Sigmoid colon (tissue), 4 donors: ENCODE results near the gene ABCA2.

Source experiments
- POLR2AphosphoS5 ChIP-seq, 4 donors: sonication (generic); formaldehyde crosslinking; IDR thresholded peaks; one replicate each; pipeline ENCODE4 v1.6.1; 2017; ENCODE audit warnings: antibody characterized with exemption in 4 of 4
- TF ChIP-seq, protein P1 (sequence below), 4 experiments: fragments of 450-650 bp in 3 of 4; fragments of 200-600 bp in 1 of 4; IDR thresholded peaks; one replicate each; pipeline ENCODE4 v1.5.1; 2016 to 2019; ENCODE audit warnings: antibody characterized with exemption in 4 of 4, mild to moderate bottlenecking in 3 of 4, moderate library complexity in 2 of 4

DNA sequence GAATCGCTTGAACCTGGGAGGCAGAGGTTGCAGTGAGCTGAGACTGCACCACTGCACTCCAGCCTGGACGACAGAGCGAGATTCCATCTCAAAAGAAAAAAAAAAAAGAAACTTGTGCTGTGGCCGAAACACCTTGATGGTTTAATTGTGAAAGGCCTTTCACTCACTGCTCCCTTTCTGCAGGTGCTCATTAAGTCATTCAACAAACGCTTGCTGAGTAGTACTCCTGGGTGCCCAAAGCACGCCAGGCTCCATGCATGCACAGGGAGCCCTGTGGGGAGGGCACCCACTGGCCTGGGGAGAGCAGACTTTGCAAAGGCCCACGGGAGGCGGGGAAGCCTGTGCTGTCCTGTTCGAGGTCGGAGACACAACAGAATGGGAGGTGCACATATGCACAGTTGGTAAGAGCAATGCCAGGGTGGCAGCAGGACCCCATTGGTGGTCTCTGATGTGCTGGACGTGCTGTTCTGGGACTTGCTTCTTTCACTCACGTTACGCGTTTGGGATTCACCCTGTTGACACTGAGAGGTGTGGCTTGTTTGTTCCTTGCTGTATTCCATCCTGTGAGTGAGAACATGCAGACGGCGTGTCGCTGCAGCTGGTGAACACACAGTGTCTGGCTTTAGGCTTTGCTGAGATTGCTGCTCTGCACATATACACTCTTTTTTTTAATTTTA, 28.8 kb upstream of the ABCA2 start:
- TF ChIP-seq, protein P1, sequence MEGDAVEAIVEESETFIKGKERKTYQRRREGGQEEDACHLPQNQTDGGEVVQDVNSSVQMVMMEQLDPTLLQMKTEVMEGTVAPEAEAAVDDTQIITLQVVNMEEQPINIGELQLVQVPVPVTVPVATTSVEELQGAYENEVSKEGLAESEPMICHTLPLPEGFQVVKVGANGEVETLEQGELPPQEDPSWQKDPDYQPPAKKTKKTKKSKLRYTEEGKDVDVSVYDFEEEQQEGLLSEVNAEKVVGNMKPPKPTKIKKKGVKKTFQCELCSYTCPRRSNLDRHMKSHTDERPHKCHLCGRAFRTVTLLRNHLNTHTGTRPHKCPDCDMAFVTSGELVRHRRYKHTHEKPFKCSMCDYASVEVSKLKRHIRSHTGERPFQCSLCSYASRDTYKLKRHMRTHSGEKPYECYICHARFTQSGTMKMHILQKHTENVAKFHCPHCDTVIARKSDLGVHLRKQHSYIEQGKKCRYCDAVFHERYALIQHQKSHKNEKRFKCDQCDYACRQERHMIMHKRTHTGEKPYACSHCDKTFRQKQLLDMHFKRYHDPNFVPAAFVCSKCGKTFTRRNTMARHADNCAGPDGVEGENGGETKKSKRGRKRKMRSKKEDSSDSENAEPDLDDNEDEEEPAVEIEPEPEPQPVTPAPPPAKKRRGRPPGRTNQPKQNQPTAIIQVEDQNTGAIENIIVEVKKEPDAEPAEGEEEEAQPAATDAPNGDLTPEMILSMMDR (IDR thresholded peaks at IDR 0.05): no peak
- TF ChIP-seq POLR2AphosphoS5 (IDR thresholded peaks at IDR 0.05): no peak
